ENCODE measurements around the gene YTHDC2. TPM values are rescaled to one million over a fixed set of nuclear protein-coding genes. Genes with fewer than 3 reads are reported as not detected.

YTHDC2 gene
- total RNA-seq, 6 donors from 2014 or later, result 18.3 to 32.9 (median 21.6) TPM

DNA sequence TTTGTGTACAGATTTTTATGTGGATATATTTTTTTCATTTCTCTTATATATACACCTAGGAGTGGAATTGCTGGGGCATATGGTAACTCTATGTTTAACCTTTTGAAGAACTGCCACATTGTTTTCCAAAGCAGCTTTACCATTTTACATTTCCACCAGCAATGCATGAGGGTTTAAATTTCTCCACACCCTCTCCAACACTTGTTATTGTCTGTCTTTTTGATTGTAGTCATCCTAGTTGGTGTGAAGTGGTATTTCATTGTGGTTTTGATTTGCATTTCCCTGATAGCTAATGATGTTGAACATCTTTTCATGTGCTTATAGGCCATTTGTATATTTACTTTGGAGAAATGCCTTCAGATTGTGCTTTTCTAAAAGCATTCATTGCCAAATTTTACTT is 39.1 kb downstream of the YTHDC2 start:
- peaks cover 10 to 81% (median 19%) of the 10 kb centered on the region in 4 donors for H3K36me3 ChIP-seq

DNA sequence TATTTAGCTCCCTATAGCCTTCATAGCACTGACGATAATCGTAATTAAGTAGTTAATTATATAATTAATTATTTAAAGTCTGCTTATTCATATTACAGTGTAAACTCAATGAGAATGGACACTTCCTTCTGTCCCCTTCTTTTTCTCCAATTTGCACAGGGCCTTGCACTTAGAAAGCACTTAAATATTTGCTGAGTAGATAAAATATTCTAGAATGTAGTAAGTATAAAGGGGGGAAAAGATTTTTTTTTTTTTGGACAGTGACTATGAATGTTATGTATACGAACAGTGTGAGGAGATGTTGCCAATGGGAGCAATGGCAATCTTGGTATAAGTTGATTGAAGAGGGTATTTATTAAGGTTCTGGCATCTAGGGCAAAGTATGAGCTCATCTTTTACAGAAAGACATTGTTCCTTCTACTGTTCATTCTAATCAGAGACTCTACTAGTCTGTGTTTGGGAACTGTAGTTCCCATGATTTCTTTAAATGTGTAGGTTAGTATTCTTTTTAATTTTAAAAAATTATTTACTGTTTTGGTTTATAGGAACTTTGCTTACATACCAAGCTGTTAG is 49.4 kb downstream of the YTHDC2 start:
- H3K9me3 ChIP-seq, result no peaks in the 10 kb centered on the region
- DNase-seq (no peak), ATAC-seq (ENCODE audit: low FRiP score in 2 of 2) (no peak)
- H3K36me3 ChIP-seq, result peaks cover 0 to 81% (median 21%) of the 10 kb centered on the region in 4 donors
- 98% methylated on average over 3 of the region's 3 CpGs for WGBS, 2 donors
- no peaks in the 10 kb centered on the region for H3K27me3 ChIP-seq
- H3K27ac ChIP-seq, result no peak overlapping the region
- TF ChIP-seq EP300 (IDR thresholded peaks at IDR 0.05), result no peak
- TF ChIP-seq POLR2A (IDR thresholded peaks at IDR 0.05), result no peak
- TF ChIP-seq, protein P1, sequence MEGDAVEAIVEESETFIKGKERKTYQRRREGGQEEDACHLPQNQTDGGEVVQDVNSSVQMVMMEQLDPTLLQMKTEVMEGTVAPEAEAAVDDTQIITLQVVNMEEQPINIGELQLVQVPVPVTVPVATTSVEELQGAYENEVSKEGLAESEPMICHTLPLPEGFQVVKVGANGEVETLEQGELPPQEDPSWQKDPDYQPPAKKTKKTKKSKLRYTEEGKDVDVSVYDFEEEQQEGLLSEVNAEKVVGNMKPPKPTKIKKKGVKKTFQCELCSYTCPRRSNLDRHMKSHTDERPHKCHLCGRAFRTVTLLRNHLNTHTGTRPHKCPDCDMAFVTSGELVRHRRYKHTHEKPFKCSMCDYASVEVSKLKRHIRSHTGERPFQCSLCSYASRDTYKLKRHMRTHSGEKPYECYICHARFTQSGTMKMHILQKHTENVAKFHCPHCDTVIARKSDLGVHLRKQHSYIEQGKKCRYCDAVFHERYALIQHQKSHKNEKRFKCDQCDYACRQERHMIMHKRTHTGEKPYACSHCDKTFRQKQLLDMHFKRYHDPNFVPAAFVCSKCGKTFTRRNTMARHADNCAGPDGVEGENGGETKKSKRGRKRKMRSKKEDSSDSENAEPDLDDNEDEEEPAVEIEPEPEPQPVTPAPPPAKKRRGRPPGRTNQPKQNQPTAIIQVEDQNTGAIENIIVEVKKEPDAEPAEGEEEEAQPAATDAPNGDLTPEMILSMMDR (IDR thresholded peaks at IDR 0.05), result no peak
- TF ChIP-seq POLR2AphosphoS5 (IDR thresholded peaks at IDR 0.05), result no peak
- no peaks in the 10 kb centered on the region for H3K4me1 ChIP-seq
- H3K4me3 ChIP-seq, result no peak overlapping the region

More for the DNA sequence above, 39.1 kb downstream of the YTHDC2 start:
- ATAC-seq (ENCODE audit: low FRiP score in 2 of 2) (no peak), DNase-seq (no peak)
- TF ChIP-seq POLR2A (IDR thresholded peaks at IDR 0.05) (no peak), EP300 (IDR thresholded peaks at IDR 0.05) (no peak), POLR2AphosphoS5 (IDR thresholded peaks at IDR 0.05) (no peak)
- Histone ChIP-seq H3K27ac (no peak overlapping the region), H3K27me3 (no peaks in the 10 kb centered on the region), H3K4me1 (no peaks in the 10 kb centered on the region), H3K4me3 (no peak overlapping the region), H3K9me3 (no peaks in the 10 kb centered on the region)

- Histone ChIP-seq H3K4me1 (no peaks in the 10 kb centered on the region), H3K27ac (no peak overlapping the region), H3K36me3 (peaks cover 3 to 81% (median 18%) of the 10 kb centered on the region in 4 donors), H3K27me3 (no peaks in the 10 kb centered on the region), H3K4me3 (no peak overlapping the region), H3K9me3 (no peaks in the 10 kb centered on the region)
- ATAC-seq (ENCODE audit: low FRiP score in 2 of 2), result no peak
- DNase-seq, result no peak
- TF ChIP-seq POLR2A (IDR thresholded peaks at IDR 0.05) (no peak), POLR2AphosphoS5 (IDR thresholded peaks at IDR 0.05) (no peak), EP300 (IDR thresholded peaks at IDR 0.05) (no peak)
- TF ChIP-seq, protein P1 (IDR thresholded peaks at IDR 0.05), result no peak
- 98% methylated on average over 5 of the region's 5 CpGs for WGBS, 2 donors
Observed at GRCh38 chr5:113569396-113569795, 55.9 kb downstream of the YTHDC2 start.

- H3K36me3 ChIP-seq, result peaks cover 3 to 55% (median 20%) of the 10 kb centered on the region in 4 donors
Observed at GRCh38 chr5:113572716-113573115, 59.2 kb downstream of the YTHDC2 start.

GRCh38 chr5:113574417-113574816 is 60.9 kb downstream of the YTHDC2 start:
- peak in 1 of 2 donors; percentile 93 for ATAC-seq (ENCODE audit: low FRiP score in 2 of 2)
- 86% methylated on average over 2 of the region's 2 CpGs; no CpG with 5 or more reads in 1 of the 2 donors for WGBS, 2 donors

More at GRCh38 chr5:113572716-113573115, 59.2 kb downstream of the YTHDC2 start:
- Histone ChIP-seq H3K9me3 (no peaks in the 10 kb centered on the region), H3K27ac (no peak overlapping the region), H3K4me3 (no peak overlapping the region), H3K27me3 (no peaks in the 10 kb centered on the region), H3K4me1 (no peaks in the 10 kb centered on the region)
- no peak for DNase-seq
- no peak for TF ChIP-seq EP300 (IDR thresholded peaks at IDR 0.05)
- no peak for TF ChIP-seq POLR2AphosphoS5 (IDR thresholded peaks at IDR 0.05)
- TF ChIP-seq, protein P1 (IDR thresholded peaks at IDR 0.05), result no peak
- TF ChIP-seq POLR2A (IDR thresholded peaks at IDR 0.05), result no peak
- 97 to 100% methylated on average over 2 of the region's 2 CpGs for WGBS, 2 donors
- no peak for ATAC-seq (ENCODE audit: low FRiP score in 2 of 2)

More at GRCh38 chr5:113574417-113574816, 60.9 kb downstream of the YTHDC2 start:
- no peak overlapping the region for H3K27ac ChIP-seq
- no peak for DNase-seq
- H3K27me3 ChIP-seq, result no peaks in the 10 kb centered on the region
- H3K36me3 ChIP-seq, result peaks cover 3 to 41% (median 13%) of the 10 kb centered on the region in 4 donors
- no peaks in the 10 kb centered on the region for H3K4me1 ChIP-seq
- TF ChIP-seq, protein P1 (IDR thresholded peaks at IDR 0.05), result no peak
- TF ChIP-seq EP300 (IDR thresholded peaks at IDR 0.05) (no peak), POLR2A (IDR thresholded peaks at IDR 0.05) (no peak), POLR2AphosphoS5 (IDR thresholded peaks at IDR 0.05) (no peak)
- no peaks in the 10 kb centered on the region for H3K9me3 ChIP-seq
- no peak overlapping the region for H3K4me3 ChIP-seq

Data from upper lobe of left lung (tissue), 6 donors.